GM19328 (cell line): ENCODE measurements around the gene MMP27.
"Not testable (repeated sequence)": the region's sequence is repeated elsewhere in the genome, so short reads cannot be mapped to it uniquely, and the experiment has no call there.

Source experiments
- ATAC-seq: cut with Tn5 transposase; IDR thresholded peaks from one replicate; pipeline ENCODE4 v1.9.1; 2021; ENCODE audit warnings: mild to moderate bottlenecking, moderate library complexity; ENCODE audit not compliant: unreplicated experiment

Gene MMP27

GRCh38 chr11:102705626-102706025 lies at the start of gene MMP27:
TSS of gene MMP27 (minus strand) at chr11:102705769. CDS start at chr11:102705714, 55 bp downstream.
- ATAC-seq: no peak

- ATAC-seq: no peak
Observed at GRCh38 chr11:102753267-102753666, 47.7 kb upstream of the MMP27 start.

- ATAC-seq: no peak
Observed at GRCh38 chr11:102751673-102752072, 46.1 kb upstream of the MMP27 start.

- ATAC-seq: no peak
Observed at GRCh38 chr11:102749101-102749722, 43.6 kb upstream of the MMP27 start.

- ATAC-seq: not testable (repeated sequence)
Observed at GRCh38 chr11:102746746-102747578, 41.4 kb upstream of the MMP27 start.

GRCh38 chr11:102734650-102735049 lies 29.1 kb upstream of the MMP27 start:
- ATAC-seq: no peak

- peak; percentile 83 for ATAC-seq
Observed at GRCh38 chr11:102733232-102733875, 27.8 kb upstream of the MMP27 start.

- not testable (repeated sequence) for ATAC-seq
Observed at GRCh38 chr11:102730944-102731343, 25.4 kb upstream of the MMP27 start.

GRCh38 chr11:102729849-102730815 lies 24.6 kb upstream of the MMP27 start:
- no peak for ATAC-seq

- no peak for ATAC-seq
Observed at GRCh38 chr11:102727890-102728289, 22.3 kb upstream of the MMP27 start.

- no peak for ATAC-seq
Observed at GRCh38 chr11:102724904-102725500, 19.4 kb upstream of the MMP27 start, which contains the start of gene MMP8. TSS of gene MMP8 (minus strand) at chr11:102724954. CDS start at chr11:102724855, 99 bp downstream.

GRCh38 chr11:102722821-102723220 lies 17.3 kb upstream of the MMP27 start:
- ATAC-seq: no peak

GRCh38 chr11:102719620-102720277 lies 14.2 kb upstream of the MMP27 start:
- ATAC-seq: no peak

- no peak for ATAC-seq
Observed at GRCh38 chr11:102717280-102717679, 11.7 kb upstream of the MMP27 start.

- ATAC-seq: peak; percentile 74
Observed at GRCh38 chr11:102716527-102716926, 11.0 kb upstream of the MMP27 start.

- ATAC-seq: no peak
Observed at GRCh38 chr11:102712137-102712536, 6.6 kb upstream of the MMP27 start.

GRCh38 chr11:102709201-102709945 lies 3.8 kb upstream of the MMP27 start:
- ATAC-seq: no peak

GRCh38 chr11:102708654-102709053 lies 3.1 kb upstream of the MMP27 start:
- no peak for ATAC-seq

GRCh38 chr11:102704841-102705240 lies 728 bp downstream of the MMP27 start:
- no peak for ATAC-seq
